Measurements from ENCODE around the gene FHOD3.

DNA sequence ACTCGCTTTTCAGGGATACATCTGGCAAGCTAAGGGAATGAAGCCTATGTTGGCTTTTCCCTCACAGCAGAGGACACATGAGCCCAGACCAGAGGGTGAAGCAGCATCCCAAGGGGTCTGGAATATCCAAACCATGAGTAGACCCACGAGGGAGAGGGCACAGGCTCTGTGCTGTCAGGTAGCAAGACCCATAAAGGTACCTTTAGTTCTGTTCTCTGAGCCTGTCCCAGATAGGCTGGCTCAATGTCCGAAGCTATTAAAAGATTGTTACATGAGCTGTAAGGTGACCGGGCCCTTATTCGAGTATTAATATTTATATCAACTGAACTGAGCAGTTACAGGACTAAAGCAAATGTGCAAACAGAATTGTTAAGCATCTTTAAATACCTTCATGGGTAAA lies 479.1 kb downstream of the FHOD3 start:
- no peak for TF ChIP-seq EZH2 (IDR thresholded peaks at IDR 0.05; ENCODE audit: low read length, unreplicated experiment)
- TF ChIP-seq, protein P1, sequence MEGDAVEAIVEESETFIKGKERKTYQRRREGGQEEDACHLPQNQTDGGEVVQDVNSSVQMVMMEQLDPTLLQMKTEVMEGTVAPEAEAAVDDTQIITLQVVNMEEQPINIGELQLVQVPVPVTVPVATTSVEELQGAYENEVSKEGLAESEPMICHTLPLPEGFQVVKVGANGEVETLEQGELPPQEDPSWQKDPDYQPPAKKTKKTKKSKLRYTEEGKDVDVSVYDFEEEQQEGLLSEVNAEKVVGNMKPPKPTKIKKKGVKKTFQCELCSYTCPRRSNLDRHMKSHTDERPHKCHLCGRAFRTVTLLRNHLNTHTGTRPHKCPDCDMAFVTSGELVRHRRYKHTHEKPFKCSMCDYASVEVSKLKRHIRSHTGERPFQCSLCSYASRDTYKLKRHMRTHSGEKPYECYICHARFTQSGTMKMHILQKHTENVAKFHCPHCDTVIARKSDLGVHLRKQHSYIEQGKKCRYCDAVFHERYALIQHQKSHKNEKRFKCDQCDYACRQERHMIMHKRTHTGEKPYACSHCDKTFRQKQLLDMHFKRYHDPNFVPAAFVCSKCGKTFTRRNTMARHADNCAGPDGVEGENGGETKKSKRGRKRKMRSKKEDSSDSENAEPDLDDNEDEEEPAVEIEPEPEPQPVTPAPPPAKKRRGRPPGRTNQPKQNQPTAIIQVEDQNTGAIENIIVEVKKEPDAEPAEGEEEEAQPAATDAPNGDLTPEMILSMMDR (conservative IDR thresholded peaks at IDR 0.05; ENCODE audit: low read depth, low read length): no peak
- TF ChIP-seq EZH2phosphoT487 (IDR thresholded peaks at IDR 0.05; ENCODE audit: borderline replicate concordance, low read length): no peak
